ENCODE results near the gene SUN2.

Gene SUN2

DNA sequence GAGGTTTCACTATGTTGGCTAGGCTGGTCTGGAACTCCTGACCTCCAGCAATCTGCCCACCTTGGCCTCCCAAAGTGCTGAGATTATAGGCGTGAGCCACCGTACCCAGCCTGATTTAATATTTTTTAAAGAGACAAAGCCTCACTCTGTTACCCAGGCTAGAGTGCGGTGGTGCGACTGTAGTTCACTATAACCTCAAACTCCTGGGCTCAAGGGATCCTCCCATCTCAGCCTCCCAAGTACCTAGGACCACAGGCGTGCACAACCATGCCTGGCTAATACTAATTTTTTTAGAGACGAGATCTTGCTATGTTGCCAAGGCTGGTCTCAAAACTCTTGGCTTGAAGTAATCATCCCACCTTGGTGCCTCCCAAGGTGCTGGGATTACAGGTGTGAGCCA lies 36.6 kb downstream of the SUN2 start:
- TF ChIP-seq, protein P1, sequence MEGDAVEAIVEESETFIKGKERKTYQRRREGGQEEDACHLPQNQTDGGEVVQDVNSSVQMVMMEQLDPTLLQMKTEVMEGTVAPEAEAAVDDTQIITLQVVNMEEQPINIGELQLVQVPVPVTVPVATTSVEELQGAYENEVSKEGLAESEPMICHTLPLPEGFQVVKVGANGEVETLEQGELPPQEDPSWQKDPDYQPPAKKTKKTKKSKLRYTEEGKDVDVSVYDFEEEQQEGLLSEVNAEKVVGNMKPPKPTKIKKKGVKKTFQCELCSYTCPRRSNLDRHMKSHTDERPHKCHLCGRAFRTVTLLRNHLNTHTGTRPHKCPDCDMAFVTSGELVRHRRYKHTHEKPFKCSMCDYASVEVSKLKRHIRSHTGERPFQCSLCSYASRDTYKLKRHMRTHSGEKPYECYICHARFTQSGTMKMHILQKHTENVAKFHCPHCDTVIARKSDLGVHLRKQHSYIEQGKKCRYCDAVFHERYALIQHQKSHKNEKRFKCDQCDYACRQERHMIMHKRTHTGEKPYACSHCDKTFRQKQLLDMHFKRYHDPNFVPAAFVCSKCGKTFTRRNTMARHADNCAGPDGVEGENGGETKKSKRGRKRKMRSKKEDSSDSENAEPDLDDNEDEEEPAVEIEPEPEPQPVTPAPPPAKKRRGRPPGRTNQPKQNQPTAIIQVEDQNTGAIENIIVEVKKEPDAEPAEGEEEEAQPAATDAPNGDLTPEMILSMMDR (IDR thresholded peaks at IDR 0.05; ENCODE audit: low read depth, low read length, missing control alignments) = no peak
- no peak overlapping the region for H3K4me3 ChIP-seq (replicated peaks; ENCODE audit: low read depth, low read length)
- no peak for DNase-seq (ENCODE audit: extremely low read depth, low read depth)

DNA sequence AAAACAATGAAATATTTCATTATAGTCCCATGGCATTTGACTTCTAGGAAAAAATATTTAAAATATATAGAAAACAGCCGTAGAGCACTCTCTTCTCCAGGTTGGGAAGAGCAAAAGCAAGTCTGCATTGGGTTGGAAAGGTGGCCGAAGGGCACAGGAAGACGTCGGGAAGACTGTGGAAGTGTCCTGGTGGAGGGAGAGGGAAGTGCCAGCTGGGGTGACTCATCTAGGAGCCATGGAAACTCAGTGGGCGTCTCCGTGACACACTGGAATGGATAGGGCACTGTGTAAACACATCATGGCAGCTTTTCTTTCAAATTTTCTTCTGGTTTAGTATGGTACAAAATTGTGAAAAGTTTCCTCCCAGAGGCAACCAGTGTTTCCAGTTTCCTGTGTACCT lies 37.4 kb downstream of the SUN2 start:
- no peak overlapping the region for H3K4me3 ChIP-seq (replicated peaks; ENCODE audit: low read depth, low read length)
- peak; percentile 75 for DNase-seq (ENCODE audit: extremely low read depth, low read depth)
- TF ChIP-seq, protein P1 (IDR thresholded peaks at IDR 0.05; ENCODE audit: low read depth, low read length, missing control alignments) = peak; percentile 59

DNA sequence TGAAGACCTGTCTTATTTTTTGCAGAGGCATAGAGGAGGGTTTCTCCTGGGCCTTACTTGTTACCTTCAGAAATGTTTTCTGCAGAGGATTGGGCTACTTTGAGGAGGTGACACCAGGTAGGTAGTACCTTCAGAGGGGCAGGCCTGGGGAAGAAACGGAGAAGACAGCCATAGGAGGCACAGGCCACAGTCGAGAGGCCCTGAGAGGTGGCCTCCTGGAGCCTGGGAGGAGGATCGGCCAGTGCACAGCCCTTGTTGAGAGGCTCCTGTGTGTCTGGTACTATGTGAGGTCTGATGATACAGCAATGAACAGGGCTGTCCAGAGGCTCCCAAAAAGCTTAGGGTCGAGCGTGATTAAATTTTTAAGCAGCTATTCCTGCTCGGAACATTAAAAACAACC lies 38.6 kb downstream of the SUN2 start:
- no peak for DNase-seq (ENCODE audit: extremely low read depth, low read depth)
- H3K4me3 ChIP-seq (replicated peaks; ENCODE audit: low read depth, low read length) = no peak overlapping the region
- TF ChIP-seq, protein P1 (IDR thresholded peaks at IDR 0.05; ENCODE audit: low read depth, low read length, missing control alignments) = no peak

DNA sequence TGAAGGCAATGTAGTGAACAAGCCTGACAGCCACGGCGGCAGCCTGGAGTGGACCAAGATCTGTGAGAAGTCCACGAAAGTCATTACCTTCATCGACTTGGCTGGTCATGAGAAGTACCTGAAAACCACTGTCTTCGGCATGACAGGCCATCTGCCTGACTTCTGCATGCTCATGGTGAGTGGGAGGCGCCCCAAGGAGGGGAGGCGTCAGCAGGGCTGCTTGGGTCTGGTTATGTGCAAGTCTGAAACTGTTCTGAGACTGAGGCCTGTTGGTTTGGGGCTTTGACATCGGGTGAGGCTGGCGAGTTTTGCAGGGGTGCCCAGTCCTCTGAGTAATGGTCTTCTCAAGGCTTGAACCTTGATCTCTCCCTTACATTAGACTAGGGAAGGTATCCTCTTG lies 39.0 kb downstream of the SUN2 start:
- no peak for DNase-seq (ENCODE audit: extremely low read depth, low read depth)
- H3K4me3 ChIP-seq (replicated peaks; ENCODE audit: low read depth, low read length) = no peak overlapping the region
- TF ChIP-seq, protein P1 (IDR thresholded peaks at IDR 0.05; ENCODE audit: low read depth, low read length, missing control alignments) = no peak

DNA sequence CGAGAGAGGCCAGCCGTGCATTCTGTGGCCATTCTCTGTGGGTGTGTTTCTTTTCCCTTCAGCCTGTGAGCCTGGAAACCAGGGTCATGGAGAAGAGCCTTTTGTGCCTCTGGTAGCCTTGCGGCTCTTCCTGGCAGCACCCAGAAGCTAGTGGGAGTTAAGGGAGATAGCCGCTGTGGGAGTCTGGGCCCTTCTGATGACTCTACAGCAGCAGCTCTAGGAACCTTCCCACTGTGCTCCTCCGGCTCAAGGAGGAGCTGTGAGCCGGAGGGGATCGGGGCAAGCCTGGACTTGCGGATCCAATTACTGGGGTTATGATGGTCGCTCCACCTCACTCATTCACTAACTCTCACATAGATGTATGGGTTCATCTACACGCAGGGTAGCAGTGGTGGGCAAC lies 39.5 kb downstream of the SUN2 start:
- no peak overlapping the region for H3K4me3 ChIP-seq (replicated peaks; ENCODE audit: low read depth, low read length)
- TF ChIP-seq, protein P1 (IDR thresholded peaks at IDR 0.05; ENCODE audit: low read depth, low read length, missing control alignments) = no peak
- DNase-seq (ENCODE audit: extremely low read depth, low read depth) = no peak

DNA sequence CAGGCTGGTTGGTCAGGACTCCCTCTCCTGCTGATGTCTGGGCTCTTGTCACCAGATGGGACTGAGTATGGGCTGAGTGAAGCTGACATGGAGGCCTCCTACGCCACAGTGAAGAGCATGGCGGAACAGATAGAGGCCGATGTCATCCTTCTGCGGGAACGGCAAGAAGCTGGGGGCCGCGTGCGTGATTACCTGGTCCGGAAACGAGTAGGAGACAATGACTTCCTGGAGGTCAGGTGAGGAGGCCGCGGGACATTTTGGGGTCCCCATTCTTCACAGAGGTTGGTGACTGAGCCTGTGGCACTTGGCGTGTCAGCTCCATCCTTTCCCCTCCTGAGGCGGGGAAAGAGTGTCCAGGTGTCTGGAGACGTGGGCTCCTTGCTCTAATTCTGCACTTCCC lies 39.9 kb downstream of the SUN2 start:
- TF ChIP-seq, protein P1 (IDR thresholded peaks at IDR 0.05; ENCODE audit: low read depth, low read length, missing control alignments) = no peak
- DNase-seq (ENCODE audit: extremely low read depth, low read depth) = no peak
- H3K4me3 ChIP-seq (replicated peaks; ENCODE audit: low read depth, low read length) = no peak overlapping the region

DNA sequence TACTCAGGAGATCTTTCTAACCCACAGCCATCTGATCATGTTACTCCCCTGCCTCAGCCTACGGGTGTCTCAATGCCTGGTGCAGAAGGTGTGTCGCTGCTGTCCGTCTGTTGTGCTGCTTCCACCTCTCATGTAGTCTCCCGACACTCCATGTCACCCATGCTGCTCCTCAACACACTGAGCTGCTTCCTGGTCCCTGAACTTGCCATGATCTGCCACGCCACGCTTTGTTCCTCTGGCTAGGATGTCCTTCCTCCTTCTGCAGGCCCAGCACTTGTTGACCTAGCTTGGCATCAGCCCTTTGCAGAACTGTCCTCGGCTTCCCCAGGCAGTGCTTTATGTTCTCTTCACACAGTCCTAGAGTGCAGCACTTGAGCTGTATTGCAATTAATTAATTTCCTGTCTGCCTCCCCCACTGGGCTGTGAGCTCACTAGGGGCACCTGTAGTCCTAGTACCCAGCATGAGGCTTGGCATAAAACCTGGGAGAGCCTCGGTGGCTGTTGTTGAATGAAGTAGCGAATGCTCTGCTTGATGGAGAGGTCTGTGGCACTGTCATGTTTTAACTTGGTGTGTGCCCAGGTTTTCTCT lies 40.5 kb downstream of the SUN2 start:
- no peak overlapping the region for H3K4me3 ChIP-seq (replicated peaks; ENCODE audit: low read depth, low read length)
- no peak for DNase-seq (ENCODE audit: extremely low read depth, low read depth)
- TF ChIP-seq, protein P1 (IDR thresholded peaks at IDR 0.05; ENCODE audit: low read depth, low read length, missing control alignments) = no peak

All from HFF-Myc (cell line).